ENCODE measurements around the gene USP5. TPM values are rescaled to one million over a fixed set of nuclear protein-coding genes. Genes with fewer than 3 reads are reported as not detected.
A peak's percentile ranks its signal among the peaks of the same experiment; 100 is the strongest.

Gene USP5
- polyA plus RNA-seq, 3 donors = 28.0 to 32.4 (median 29.9) TPM

DNA sequence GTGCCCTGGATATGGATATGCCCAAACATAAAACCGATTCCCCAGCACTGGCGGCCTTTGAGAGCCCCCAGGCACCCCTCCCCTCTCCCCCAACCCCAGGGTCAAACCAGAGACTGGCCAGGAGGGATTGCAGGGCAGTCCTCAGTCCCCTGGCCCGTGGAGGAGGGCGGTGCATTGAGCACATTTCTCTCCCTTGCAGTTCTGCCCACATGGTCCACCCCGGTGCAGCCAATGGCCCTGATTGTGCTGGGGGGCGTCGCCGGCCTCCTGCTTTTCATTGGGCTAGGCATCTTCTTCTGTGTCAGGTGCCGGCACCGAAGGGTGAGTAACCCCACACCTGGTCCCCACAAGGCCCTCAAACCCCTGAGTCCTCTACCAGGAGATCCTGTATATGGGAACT, 33.7 kb upstream of the USP5 start:
- peaks cover 3 to 9% (median 5%) of the 10 kb centered on the region in 3 donors for H3K27me3 Mint-ChIP-seq (ENCODE audit: low read depth in 3 of 3)

DNA sequence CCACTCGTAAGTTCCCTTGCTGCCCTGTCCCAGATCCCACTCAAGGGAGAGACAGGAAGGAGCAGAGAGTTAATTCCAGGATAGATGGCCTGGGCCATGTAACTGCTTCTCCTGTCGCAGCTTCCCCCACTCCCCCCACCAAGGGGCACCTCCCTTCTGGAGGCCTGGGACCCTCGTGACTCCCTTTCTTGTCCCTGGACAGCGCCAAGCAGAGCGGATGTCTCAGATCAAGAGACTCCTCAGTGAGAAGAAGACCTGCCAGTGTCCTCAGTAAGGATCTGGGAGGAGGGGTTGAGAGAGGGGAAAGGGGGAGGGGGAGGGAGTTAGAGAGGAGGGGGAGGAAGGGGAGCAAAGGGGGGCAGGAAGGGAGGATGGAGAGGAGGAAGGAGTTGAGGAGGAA, 33.3 kb upstream of the USP5 start:
- peaks cover 34% of the 10 kb centered on the region for H3K4me1 Mint-ChIP-seq
- Histone ChIP-seq H3K4me2 (replicated peaks; ENCODE audit: extremely low read depth, low read length, poor library complexity, severe bottlenecking) (no peak overlapping the region), H3K9ac (ENCODE audit: insufficient read depth, low read length, poor library complexity, severe bottlenecking) (no peak overlapping the region), H3K4me1 (ENCODE audit: control insufficient read depth in 1 of 2, insufficient read depth in 2 of 2, low read length in 2 of 2) (peaks cover 20 to 38% of the 10 kb centered on the region in 2 donors), H4K20me1 (ENCODE audit: insufficient read depth, low read length) (peaks cover 56% of the 10 kb centered on the region), H2AFZ (ENCODE audit: insufficient read depth, low read depth, low read length, poor library complexity, severe bottlenecking) (no peak overlapping the region), H3K79me2 (ENCODE audit: insufficient read depth, low read length) (peaks cover 5% of the 10 kb centered on the region), H3K27me3 (ENCODE audit: control insufficient read depth in 2 of 2, insufficient read depth in 2 of 2, low read length in 2 of 2) (peaks cover 0 to 6% of the 10 kb centered on the region in 2 donors), H3K27ac (ENCODE audit: low read depth in 1 of 2, low read length in 2 of 2) (no peak overlapping the region), H3K9me3 (replicated peaks in 1 of 2; ENCODE audit: control insufficient read depth in 1 of 2, insufficient read depth in 1 of 2, low read length in 2 of 2) (no peaks in the 10 kb centered on the region), H3K4me3 (replicated peaks in 1 of 3; ENCODE audit: low read depth in 2 of 3, low read length in 3 of 3) (no peak overlapping the region), H3K36me3 (replicated peaks in 1 of 2; ENCODE audit: control insufficient read depth in 1 of 2, insufficient read depth in 2 of 2, low read length in 2 of 2) (peaks cover 60 to 66% of the 10 kb centered on the region in 2 donors)
- peak in 1 of 3 donors; percentile 1 for DNase-seq
- TF ChIP-seq, protein P1, sequence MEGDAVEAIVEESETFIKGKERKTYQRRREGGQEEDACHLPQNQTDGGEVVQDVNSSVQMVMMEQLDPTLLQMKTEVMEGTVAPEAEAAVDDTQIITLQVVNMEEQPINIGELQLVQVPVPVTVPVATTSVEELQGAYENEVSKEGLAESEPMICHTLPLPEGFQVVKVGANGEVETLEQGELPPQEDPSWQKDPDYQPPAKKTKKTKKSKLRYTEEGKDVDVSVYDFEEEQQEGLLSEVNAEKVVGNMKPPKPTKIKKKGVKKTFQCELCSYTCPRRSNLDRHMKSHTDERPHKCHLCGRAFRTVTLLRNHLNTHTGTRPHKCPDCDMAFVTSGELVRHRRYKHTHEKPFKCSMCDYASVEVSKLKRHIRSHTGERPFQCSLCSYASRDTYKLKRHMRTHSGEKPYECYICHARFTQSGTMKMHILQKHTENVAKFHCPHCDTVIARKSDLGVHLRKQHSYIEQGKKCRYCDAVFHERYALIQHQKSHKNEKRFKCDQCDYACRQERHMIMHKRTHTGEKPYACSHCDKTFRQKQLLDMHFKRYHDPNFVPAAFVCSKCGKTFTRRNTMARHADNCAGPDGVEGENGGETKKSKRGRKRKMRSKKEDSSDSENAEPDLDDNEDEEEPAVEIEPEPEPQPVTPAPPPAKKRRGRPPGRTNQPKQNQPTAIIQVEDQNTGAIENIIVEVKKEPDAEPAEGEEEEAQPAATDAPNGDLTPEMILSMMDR (IDR thresholded peaks at IDR 0.05) = no peak
- no peak overlapping the region for H3K27ac Mint-ChIP-seq
- intact Hi-C loops (cut with micrococcal nuclease) = no loop called here
- H3K9me3 Mint-ChIP-seq = peaks cover 0 to 2% (median 0%) of the 10 kb centered on the region in 7 donors
- no peak overlapping the region for H3K4me3 Mint-ChIP-seq
- WGBS (ENCODE audit: insufficient coverage) = 92% methylated on average over 4 of the region's 5 CpGs
- peaks cover 3 to 11% (median 7%) of the 10 kb centered on the region in 3 donors for H3K27me3 Mint-ChIP-seq (ENCODE audit: low read depth in 3 of 3)
- H3K36me3 Mint-ChIP-seq = peaks cover 60 to 66% of the 10 kb centered on the region in 2 donors

More for the DNA sequence above, 33.7 kb upstream of the USP5 start:
- Mint-ChIP-seq H3K27ac (no peak overlapping the region), H3K36me3 (peaks cover 60 to 66% of the 10 kb centered on the region in 2 donors), H3K4me3 (no peak overlapping the region), H3K4me1 (peaks cover 35% of the 10 kb centered on the region), H3K9me3 (peaks cover 0 to 2% (median 0%) of the 10 kb centered on the region in 7 donors)
- Histone ChIP-seq H3K79me2 (ENCODE audit: insufficient read depth, low read length) (peaks cover 5% of the 10 kb centered on the region), H3K4me3 (replicated peaks in 1 of 3; ENCODE audit: low read depth in 2 of 3, low read length in 3 of 3) (no peak overlapping the region), H3K9me3 (replicated peaks in 1 of 2; ENCODE audit: control insufficient read depth in 1 of 2, insufficient read depth in 1 of 2, low read length in 2 of 2) (no peaks in the 10 kb centered on the region), H3K4me1 (ENCODE audit: control insufficient read depth in 1 of 2, insufficient read depth in 2 of 2, low read length in 2 of 2) (peaks cover 20 to 35% of the 10 kb centered on the region in 2 donors), H3K9ac (ENCODE audit: insufficient read depth, low read length, poor library complexity, severe bottlenecking) (no peak overlapping the region), H3K27me3 (ENCODE audit: control insufficient read depth in 2 of 2, insufficient read depth in 2 of 2, low read length in 2 of 2) (peaks cover 0 to 6% of the 10 kb centered on the region in 2 donors), H3K36me3 (replicated peaks in 1 of 2; ENCODE audit: control insufficient read depth in 1 of 2, insufficient read depth in 2 of 2, low read length in 2 of 2) (peaks cover 60 to 66% of the 10 kb centered on the region in 2 donors), H3K27ac (ENCODE audit: low read depth in 1 of 2, low read length in 2 of 2) (no peak overlapping the region), H4K20me1 (ENCODE audit: insufficient read depth, low read length) (peaks cover 58% of the 10 kb centered on the region), H3K4me2 (replicated peaks; ENCODE audit: extremely low read depth, low read length, poor library complexity, severe bottlenecking) (no peak overlapping the region), H2AFZ (ENCODE audit: insufficient read depth, low read depth, low read length, poor library complexity, severe bottlenecking) (no peak overlapping the region)
- TF ChIP-seq, protein P1 (IDR thresholded peaks at IDR 0.05) = no peak
- WGBS (ENCODE audit: insufficient coverage) = 93% methylated on average over 6 of the region's 10 CpGs
- intact Hi-C loops (cut with micrococcal nuclease) = no loop called here
- no peak for DNase-seq

All from CD14-positive monocyte (primary cell).